ENCODE results near the gene FOCAD. TPM values are rescaled to one million over a fixed set of nuclear protein-coding genes. Genes with fewer than 3 reads are reported as not detected.

The FOCAD gene
- total RNA-seq, 1 experiment from 2014 or later: 40.7 TPM

GRCh38 chr9:20683351-20684034 is 566 bp upstream of the FOCAD start:
- RAD21 ChIA-PET (ENCODE audit: low non-redundant PET in 1 of 2, low total read pairs in 2 of 2, uncharacterized antibody in 2 of 2, unreplicated experiment in 2 of 2): interaction anchor here (0.7 to 1.0 kb wide), 2 partner anchors 25 to 651 kb away, joined by 3 read pairs; no protein-coding TSS in a partner anchor
- intact Hi-C loops (cut with micrococcal nuclease): loop anchor here (2.0 kb wide), 1 partner anchor 59 kb away; no protein-coding TSS in a partner anchor
- TSS peak; percentile 95 for BruUV-seq (replicated peaks)

DNA sequence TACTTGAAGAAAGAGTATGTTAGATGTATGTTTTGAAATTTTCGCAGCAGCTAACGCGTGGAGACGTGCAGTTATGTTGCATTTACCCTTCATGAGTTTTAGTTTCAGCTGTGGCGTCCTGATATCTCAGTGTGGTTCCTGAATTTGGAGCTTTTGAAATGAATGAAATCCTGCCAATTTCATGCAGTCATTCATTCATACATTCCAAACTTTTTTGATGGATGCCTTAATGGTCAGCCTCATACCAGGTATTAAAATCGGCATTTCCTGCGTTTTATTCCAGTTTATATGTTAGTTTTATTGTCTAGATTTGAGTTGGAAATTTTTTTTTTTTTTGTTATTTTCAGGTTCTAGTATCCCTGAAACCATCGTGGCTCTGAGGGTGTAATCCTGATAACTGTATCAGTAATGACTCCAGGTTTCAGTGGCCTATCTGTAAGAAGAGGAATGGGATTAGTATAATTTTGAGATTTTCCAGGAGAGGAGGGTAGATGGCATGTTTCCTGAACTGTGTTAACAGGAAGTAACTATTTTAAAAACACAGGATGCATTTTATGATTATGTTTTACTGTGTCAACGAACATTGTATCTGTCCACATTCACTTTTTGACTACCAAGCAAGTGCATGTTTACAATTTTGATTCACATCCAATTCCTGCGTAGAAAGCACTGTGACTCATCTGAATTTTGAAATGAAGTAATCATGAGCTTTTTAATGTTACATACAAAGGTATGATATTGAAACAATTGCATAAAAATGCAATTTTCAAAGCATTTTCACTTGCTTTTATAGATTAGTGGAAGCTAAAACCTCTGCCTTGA is 1.0 kb downstream of the FOCAD start:
- RAD21 ChIA-PET (ENCODE audit: low non-redundant PET in 1 of 2, low total read pairs in 2 of 2, uncharacterized antibody in 2 of 2, unreplicated experiment in 2 of 2): no interaction called here
- peak overlapping the region; percentile 86 for H3K4me2 ChIP-seq (ENCODE audit: low read length)
- peak overlapping the region; percentile 68 to 87 for H3K4me3 ChIP-seq (replicated peaks in 1 of 2; ENCODE audit: low read depth in 1 of 2, low read length in 2 of 2)
- no peaks in the 10 kb centered on the region for H4K20me1 ChIP-seq (ENCODE audit: insufficient read depth)
- TF ChIP-seq YY1 (IDR thresholded peaks at IDR 0.05; ENCODE audit: extremely low read depth, insufficient replicate concordance, low read depth, low read length) (no peak), SIN3A (IDR thresholded peaks at IDR 0.05; ENCODE audit: low read depth) (peak; percentile 21; the same call in 1 of the 2 replicates), JUND (IDR thresholded peaks at IDR 0.05) (0 out of 2 replicates have a peak, but pooled peaks have one; percentile 13)
- H2AFZ ChIP-seq (ENCODE audit: low read depth, low read length, poor library complexity, severe bottlenecking): peak overlapping the region; percentile 8
- H3K36me3 ChIP-seq (ENCODE audit: control insufficient read depth in 1 of 2, insufficient read depth in 2 of 2, low read length in 2 of 2): no peaks in the 10 kb centered on the region
- H3K9me2 ChIP-seq (ENCODE audit: insufficient read depth): no peaks in the 10 kb centered on the region
- CTCF ChIA-PET: no interaction called here
- DNase-seq (ENCODE audit: low read depth, low spot score): no peak
- no peak for ATAC-seq
- POLR2A ChIA-PET: interaction anchor here (1.3 to 1.9 kb wide), 6 partner anchors 9 to 61 kb away, joined by 4 to 12 read pairs (median 6); no protein-coding TSS in a partner anchor
- BruUV-seq (replicated peaks): TSS peak; percentile 71
- peaks cover 12 to 22% of the 10 kb centered on the region in 2 experiments for H3K4me1 ChIP-seq (ENCODE audit: control insufficient read depth in 1 of 2, insufficient read depth in 2 of 2, low read length in 2 of 2)
- peak overlapping the region; percentile 79 for H3K27ac ChIP-seq (ENCODE audit: low read depth, low read length)
- intact Hi-C loops (cut with micrococcal nuclease): loop anchor here (2.0 kb wide), 1 partner anchor 60 kb away; no protein-coding TSS in a partner anchor
- no peaks in the 10 kb centered on the region for H3K27me3 ChIP-seq (ENCODE audit: insufficient read depth, low read length)
- H3K9ac ChIP-seq (ENCODE audit: low read length): peak overlapping the region; percentile 90
- peaks cover 58% of the 10 kb centered on the region for H3K79me2 ChIP-seq (ENCODE audit: insufficient read depth, low read length)
- H3K9me3 ChIP-seq (ENCODE audit: control insufficient read depth in 1 of 2, insufficient read depth in 1 of 2, low read depth in 1 of 2, low read length in 2 of 2): no peaks in the 10 kb centered on the region

More at GRCh38 chr9:20683351-20684034, 566 bp upstream of the FOCAD start:
- Histone ChIP-seq H3K9ac (ENCODE audit: low read length) (peak overlapping the region; percentile 90), H3K79me2 (ENCODE audit: insufficient read depth, low read length) (peaks cover 42% of the 10 kb centered on the region), H3K9me2 (ENCODE audit: insufficient read depth) (no peaks in the 10 kb centered on the region), H3K27me3 (ENCODE audit: insufficient read depth, low read length) (no peaks in the 10 kb centered on the region), H3K4me3 (replicated peaks in 1 of 2; ENCODE audit: low read depth in 1 of 2, low read length in 2 of 2) (peak overlapping the region; percentile 55 to 87), H2AFZ (ENCODE audit: low read depth, low read length, poor library complexity, severe bottlenecking) (peak overlapping the region; percentile 69), H3K4me1 (ENCODE audit: control insufficient read depth in 1 of 2, insufficient read depth in 2 of 2, low read length in 2 of 2) (peaks cover 25 to 34% of the 10 kb centered on the region in 2 experiments), H3K36me3 (ENCODE audit: control insufficient read depth in 1 of 2, insufficient read depth in 2 of 2, low read length in 2 of 2) (no peaks in the 10 kb centered on the region), H3K27ac (ENCODE audit: low read depth, low read length) (peak overlapping the region; percentile 8; the same call in 1 of the 2 replicates), H4K20me1 (ENCODE audit: insufficient read depth) (no peaks in the 10 kb centered on the region), H3K9me3 (ENCODE audit: control insufficient read depth in 1 of 2, insufficient read depth in 1 of 2, low read depth in 1 of 2, low read length in 2 of 2) (no peaks in the 10 kb centered on the region), H3K4me2 (ENCODE audit: low read length) (peak overlapping the region; percentile 86)
- POLR2A ChIA-PET: interaction anchor here (1.0 to 1.9 kb wide), 12 partner anchors 8 to 105 kb away, joined by 3 to 12 read pairs (median 5); partner anchors contain the start of gene MLLT3
- DNase-seq (ENCODE audit: low read depth, low spot score) (peak; percentile 18), ATAC-seq (peak; percentile 2; the same call in 1 of the 2 replicates)
- TF ChIP-seq CEBPB (IDR thresholded peaks at IDR 0.05; ENCODE audit: low read depth): peak; percentile 59
- 0 out of 2 replicates have a peak, but pooled peaks have one; percentile 3 for TF ChIP-seq SIN3A (IDR thresholded peaks at IDR 0.05; ENCODE audit: low read depth)
- no peak for TF ChIP-seq TCF7L2 (IDR thresholded peaks at IDR 0.05; ENCODE audit: borderline replicate concordance, extremely low read depth, insufficient read depth, insufficient read length)
- TF ChIP-seq, protein P1, sequence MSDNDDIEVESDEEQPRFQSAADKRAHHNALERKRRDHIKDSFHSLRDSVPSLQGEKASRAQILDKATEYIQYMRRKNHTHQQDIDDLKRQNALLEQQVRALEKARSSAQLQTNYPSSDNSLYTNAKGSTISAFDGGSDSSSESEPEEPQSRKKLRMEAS (IDR thresholded peaks at IDR 0.05): 0 out of 2 replicates have a peak, but pooled peaks have one; percentile 8
- TF ChIP-seq SP1 (IDR thresholded peaks at IDR 0.05; ENCODE audit: low read depth): peak; percentile 24; the same call in 1 of the 2 replicates
- CTCF ChIA-PET: no interaction called here

Data from HCT116 (cell line).